ENCODE results near the gene SORBS2. TPM values are rescaled to one million over a fixed set of nuclear protein-coding genes. Genes with fewer than 3 reads are reported as not detected.

SORBS2 gene
- total RNA-seq, 1 experiment from 2014 or later = 8.4 TPM

DNA sequence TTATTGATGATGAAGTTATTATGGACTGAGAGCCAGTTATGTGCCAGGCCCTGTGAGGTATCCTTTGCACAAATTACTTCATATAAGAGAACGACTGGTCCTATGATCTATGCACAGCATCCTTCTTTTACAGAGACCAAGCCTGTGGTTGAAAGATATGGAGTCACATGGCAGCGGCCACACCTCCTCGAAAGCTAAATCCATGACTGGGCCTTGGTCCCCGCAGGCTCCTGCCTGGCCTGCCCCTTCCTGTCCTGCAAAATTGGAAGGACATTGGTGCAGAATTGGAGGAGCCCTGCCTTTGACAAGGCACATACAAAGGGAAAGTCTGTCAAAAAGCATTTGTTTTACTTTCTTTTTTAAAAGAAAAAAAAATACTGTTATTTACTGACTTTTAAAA lies 18.3 kb downstream of the SORBS2 start:
- intact Hi-C loops (cut with micrococcal nuclease; ENCODE audit: unreplicated experiment) = no loop called here
- TF ChIP-seq, protein P1, sequence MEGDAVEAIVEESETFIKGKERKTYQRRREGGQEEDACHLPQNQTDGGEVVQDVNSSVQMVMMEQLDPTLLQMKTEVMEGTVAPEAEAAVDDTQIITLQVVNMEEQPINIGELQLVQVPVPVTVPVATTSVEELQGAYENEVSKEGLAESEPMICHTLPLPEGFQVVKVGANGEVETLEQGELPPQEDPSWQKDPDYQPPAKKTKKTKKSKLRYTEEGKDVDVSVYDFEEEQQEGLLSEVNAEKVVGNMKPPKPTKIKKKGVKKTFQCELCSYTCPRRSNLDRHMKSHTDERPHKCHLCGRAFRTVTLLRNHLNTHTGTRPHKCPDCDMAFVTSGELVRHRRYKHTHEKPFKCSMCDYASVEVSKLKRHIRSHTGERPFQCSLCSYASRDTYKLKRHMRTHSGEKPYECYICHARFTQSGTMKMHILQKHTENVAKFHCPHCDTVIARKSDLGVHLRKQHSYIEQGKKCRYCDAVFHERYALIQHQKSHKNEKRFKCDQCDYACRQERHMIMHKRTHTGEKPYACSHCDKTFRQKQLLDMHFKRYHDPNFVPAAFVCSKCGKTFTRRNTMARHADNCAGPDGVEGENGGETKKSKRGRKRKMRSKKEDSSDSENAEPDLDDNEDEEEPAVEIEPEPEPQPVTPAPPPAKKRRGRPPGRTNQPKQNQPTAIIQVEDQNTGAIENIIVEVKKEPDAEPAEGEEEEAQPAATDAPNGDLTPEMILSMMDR (IDR thresholded peaks at IDR 0.05) = no peak
- TF ChIP-seq, protein P2, sequence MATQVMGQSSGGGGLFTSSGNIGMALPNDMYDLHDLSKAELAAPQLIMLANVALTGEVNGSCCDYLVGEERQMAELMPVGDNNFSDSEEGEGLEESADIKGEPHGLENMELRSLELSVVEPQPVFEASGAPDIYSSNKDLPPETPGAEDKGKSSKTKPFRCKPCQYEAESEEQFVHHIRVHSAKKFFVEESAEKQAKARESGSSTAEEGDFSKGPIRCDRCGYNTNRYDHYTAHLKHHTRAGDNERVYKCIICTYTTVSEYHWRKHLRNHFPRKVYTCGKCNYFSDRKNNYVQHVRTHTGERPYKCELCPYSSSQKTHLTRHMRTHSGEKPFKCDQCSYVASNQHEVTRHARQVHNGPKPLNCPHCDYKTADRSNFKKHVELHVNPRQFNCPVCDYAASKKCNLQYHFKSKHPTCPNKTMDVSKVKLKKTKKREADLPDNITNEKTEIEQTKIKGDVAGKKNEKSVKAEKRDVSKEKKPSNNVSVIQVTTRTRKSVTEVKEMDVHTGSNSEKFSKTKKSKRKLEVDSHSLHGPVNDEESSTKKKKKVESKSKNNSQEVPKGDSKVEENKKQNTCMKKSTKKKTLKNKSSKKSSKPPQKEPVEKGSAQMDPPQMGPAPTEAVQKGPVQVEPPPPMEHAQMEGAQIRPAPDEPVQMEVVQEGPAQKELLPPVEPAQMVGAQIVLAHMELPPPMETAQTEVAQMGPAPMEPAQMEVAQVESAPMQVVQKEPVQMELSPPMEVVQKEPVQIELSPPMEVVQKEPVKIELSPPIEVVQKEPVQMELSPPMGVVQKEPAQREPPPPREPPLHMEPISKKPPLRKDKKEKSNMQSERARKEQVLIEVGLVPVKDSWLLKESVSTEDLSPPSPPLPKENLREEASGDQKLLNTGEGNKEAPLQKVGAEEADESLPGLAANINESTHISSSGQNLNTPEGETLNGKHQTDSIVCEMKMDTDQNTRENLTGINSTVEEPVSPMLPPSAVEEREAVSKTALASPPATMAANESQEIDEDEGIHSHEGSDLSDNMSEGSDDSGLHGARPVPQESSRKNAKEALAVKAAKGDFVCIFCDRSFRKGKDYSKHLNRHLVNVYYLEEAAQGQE (IDR thresholded peaks at IDR 0.05; ENCODE audit: insufficient read depth in 1 of 2, low read depth in 2 of 2, low read length in 1 of 2) = no peak
- TF ChIP-seq SIN3A (IDR thresholded peaks at IDR 0.05; ENCODE audit: borderline replicate concordance, insufficient read depth, low read depth, low read length) = no peak
- no peak for TF ChIP-seq TCF7L2 (IDR thresholded peaks at IDR 0.05; ENCODE audit: low read depth, low read length)
- TF ChIP-seq POLR2AphosphoS5 (IDR thresholded peaks at IDR 0.05; ENCODE audit: low read depth, low read length) = no peak

DNA sequence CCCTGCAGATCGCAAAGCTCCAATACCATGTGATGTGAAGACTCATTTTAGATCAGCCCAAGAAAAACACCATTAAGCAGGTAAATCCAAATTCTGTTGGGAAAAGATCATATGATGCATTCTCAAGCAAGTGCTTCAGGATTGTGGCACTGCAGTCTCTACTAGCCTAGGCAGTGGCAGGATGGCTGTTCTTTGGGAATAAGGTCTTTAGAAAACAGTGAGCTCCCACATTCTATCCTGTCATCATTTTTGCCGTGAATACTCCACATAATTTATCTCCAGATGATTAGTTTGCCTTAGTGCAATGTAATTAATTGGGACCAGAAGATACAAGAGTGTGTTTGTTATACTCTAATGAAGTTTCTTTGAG lies 18.9 kb downstream of the SORBS2 start:
- no TSS peak for BruUV-seq (replicated peaks)
- no peaks in the 10 kb centered on the region for H3K27me3 ChIP-seq (ENCODE audit: control insufficient read depth, insufficient read depth, low read length)
- no peaks in the 10 kb centered on the region for H3K9me3 ChIP-seq (ENCODE audit: control insufficient read depth, insufficient read depth, low read depth, low read length)
- ChIA-PET CTCF (no interaction called here), POLR2A (no interaction called here)
- H3K4me1 ChIP-seq (ENCODE audit: control insufficient read depth, insufficient read depth, low read length) = peaks cover 9% of the 10 kb centered on the region
- 0 out of 2 replicates have a peak overlapping the region, but pooled peaks have one; percentile 23 for H3K27ac ChIP-seq (ENCODE audit: low read length)
- DNase-seq (ENCODE audit: low read depth, low spot score) (no peak), ATAC-seq (no peak)
- H3K4me3 ChIP-seq (ENCODE audit: low read depth in 2 of 2, low read length in 2 of 2) = no peak overlapping the region
- H3K36me3 ChIP-seq (ENCODE audit: control insufficient read depth, insufficient read depth, low read length) = no peaks in the 10 kb centered on the region
- in situ Hi-C loops (cut with HindIII; ENCODE audit: low pct_unique_long_range_greater_than_20kb, low sequenced_read_pairs) = no loop called here
- intact Hi-C loops (cut with micrococcal nuclease; ENCODE audit: unreplicated experiment) = no loop called here
- no peak for TF ChIP-seq SIN3A (IDR thresholded peaks at IDR 0.05; ENCODE audit: borderline replicate concordance, insufficient read depth, low read depth, low read length)
- TF ChIP-seq, protein P2 (IDR thresholded peaks at IDR 0.05; ENCODE audit: insufficient read depth in 1 of 2, low read depth in 2 of 2, low read length in 1 of 2) = no peak
- TF ChIP-seq, protein P1 (IDR thresholded peaks at IDR 0.05) = no peak
- TF ChIP-seq TCF7L2 (IDR thresholded peaks at IDR 0.05; ENCODE audit: low read depth, low read length) = no peak
- TF ChIP-seq POLR2AphosphoS5 (IDR thresholded peaks at IDR 0.05; ENCODE audit: low read depth, low read length) = no peak

More for the DNA sequence above, 18.3 kb downstream of the SORBS2 start:
- H3K4me3 ChIP-seq (ENCODE audit: low read depth in 2 of 2, low read length in 2 of 2) = no peak overlapping the region
- in situ Hi-C loops (cut with HindIII; ENCODE audit: low pct_unique_long_range_greater_than_20kb, low sequenced_read_pairs) = no loop called here
- no peaks in the 10 kb centered on the region for H3K27me3 ChIP-seq (ENCODE audit: control insufficient read depth, insufficient read depth, low read length)
- BruUV-seq (replicated peaks) = no TSS peak
- no peaks in the 10 kb centered on the region for H3K9me3 ChIP-seq (ENCODE audit: control insufficient read depth, insufficient read depth, low read depth, low read length)
- CTCF ChIA-PET = no interaction called here
- DNase-seq (ENCODE audit: low read depth, low spot score) = no peak
- 0 out of 2 replicates have a peak overlapping the region, but pooled peaks have one; percentile 23 for H3K27ac ChIP-seq (ENCODE audit: low read length)
- POLR2A ChIA-PET = no interaction called here
- peaks cover 9% of the 10 kb centered on the region for H3K4me1 ChIP-seq (ENCODE audit: control insufficient read depth, insufficient read depth, low read length)
- no peaks in the 10 kb centered on the region for H3K36me3 ChIP-seq (ENCODE audit: control insufficient read depth, insufficient read depth, low read length)
- no peak for ATAC-seq
